GM21825 (cell line): ENCODE measurements around the gene RAP1GDS1.
A peak's percentile ranks its signal among the peaks of the same experiment; 100 is the strongest.
"Not testable (repeated sequence)": the region's sequence is repeated elsewhere in the genome, so short reads cannot be mapped to it uniquely, and the experiment has no call there.

Experiments used
- ATAC-seq: cut with Tn5 transposase; IDR thresholded peaks from one replicate; pipeline ENCODE4 v1.9.1; 2021; ENCODE audit warnings: mild to moderate bottlenecking, moderate library complexity; ENCODE audit not compliant: unreplicated experiment

Gene RAP1GDS1

GRCh38 chr4:98345838-98346237, 84.7 kb downstream of the RAP1GDS1 start:
- ATAC-seq, result no peak

- ATAC-seq, result no peak
Measured at GRCh38 chr4:98352396-98352795, 91.2 kb downstream of the RAP1GDS1 start.

- peak; percentile 58 for ATAC-seq
Measured at GRCh38 chr4:98352940-98353339, 91.8 kb downstream of the RAP1GDS1 start.

DNA sequence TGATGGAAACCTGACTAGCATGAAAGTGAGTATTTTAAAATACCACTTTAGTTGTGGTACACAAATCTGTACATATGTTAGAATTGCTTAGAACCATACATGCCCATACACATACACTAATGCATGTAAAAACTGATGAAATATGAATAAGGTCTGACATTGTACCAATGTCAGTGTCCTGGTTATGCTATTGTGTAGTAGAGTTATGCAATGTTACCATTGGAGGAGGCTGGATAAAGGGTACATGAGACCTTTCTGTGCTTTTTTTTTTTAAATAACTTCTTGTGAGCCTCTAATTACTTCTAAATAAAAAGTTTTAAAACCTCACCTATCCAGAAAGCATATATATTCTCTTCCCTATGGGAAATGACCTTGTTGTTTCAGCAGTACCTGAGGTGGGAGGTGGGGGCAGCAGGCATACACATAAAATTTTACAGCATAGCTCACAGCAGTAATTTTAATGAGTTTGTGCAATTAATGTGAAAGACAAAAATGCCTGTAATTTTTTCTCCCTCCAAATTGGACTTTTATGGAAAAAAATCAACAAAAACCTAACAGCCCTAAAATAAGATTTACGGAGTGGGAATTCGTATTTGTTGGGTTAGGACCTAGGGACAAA, 97.6 kb downstream of the RAP1GDS1 start:
- no peak for ATAC-seq

DNA sequence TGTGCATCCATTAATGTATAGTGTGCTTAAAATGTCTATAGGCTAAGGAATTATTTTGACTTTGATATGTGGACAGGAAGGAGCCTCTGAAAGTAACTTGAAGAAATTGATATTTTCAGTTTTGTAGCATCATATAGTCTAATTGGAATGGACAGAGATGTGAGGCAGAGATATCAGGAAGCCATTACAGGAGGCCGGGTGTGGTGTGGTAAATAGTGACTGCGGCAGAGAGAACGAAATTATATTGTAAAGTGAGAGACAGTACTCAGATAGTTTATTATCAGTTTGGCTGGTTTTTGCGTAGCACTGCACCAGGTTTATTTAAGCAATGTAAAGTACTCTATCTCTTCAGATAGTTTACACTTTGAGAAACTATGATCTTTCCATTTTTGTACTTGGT, 98.5 kb downstream of the RAP1GDS1 start:
- no peak for ATAC-seq

- ATAC-seq, result no peak
Measured at GRCh38 chr4:98363431-98363830, 102.2 kb downstream of the RAP1GDS1 start.

GRCh38 chr4:98366275-98366674, 105.1 kb downstream of the RAP1GDS1 start:
- ATAC-seq, result not testable (repeated sequence)

- ATAC-seq, result not testable (repeated sequence)
Measured at GRCh38 chr4:98368000-98368399, 106.8 kb downstream of the RAP1GDS1 start.

DNA sequence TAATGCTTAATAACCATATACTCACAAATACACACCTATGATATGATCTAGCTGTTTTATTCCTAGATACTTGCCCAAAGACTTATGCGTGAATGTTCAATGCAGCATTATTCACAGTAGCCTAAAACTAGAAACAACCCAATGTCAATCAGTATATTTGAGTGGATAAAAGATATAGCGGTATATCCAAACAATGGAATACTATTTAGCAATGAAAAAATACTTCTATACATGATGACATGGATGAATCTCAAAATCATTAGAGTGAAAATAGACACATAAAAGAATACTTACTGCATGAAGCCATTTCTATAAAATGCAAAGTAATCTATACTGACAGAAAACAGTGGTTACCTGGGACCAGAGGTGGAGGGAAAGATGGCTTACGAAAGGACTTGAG, 108.1 kb downstream of the RAP1GDS1 start:
- no peak for ATAC-seq

DNA sequence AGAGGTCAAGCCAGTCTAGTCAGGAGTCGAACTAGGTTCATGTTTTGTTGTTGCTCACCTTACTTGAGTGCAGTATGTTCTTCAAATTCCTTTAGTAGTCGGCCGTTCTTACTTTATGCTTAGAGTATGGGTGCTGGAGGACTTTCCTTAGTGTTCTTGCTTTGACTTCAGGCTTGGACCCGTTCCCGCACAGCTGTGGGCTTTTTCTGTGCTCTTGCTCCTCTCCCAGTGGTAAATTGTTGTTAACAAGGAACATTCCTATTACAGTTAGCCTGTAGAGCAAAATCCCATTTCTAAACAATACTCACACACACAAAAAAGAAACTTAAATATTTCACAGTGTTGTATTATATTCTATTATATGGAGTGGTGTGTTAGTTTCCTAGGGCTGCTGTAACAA, 113.5 kb downstream of the RAP1GDS1 start:
- no peak for ATAC-seq

- no peak for ATAC-seq
Measured at GRCh38 chr4:98377559-98377958, 116.4 kb downstream of the RAP1GDS1 start.

GRCh38 chr4:98381306-98381705, 120.1 kb downstream of the RAP1GDS1 start:
- no peak for ATAC-seq

- peak; percentile 86 for ATAC-seq
Measured at GRCh38 chr4:98383431-98384106, 122.4 kb downstream of the RAP1GDS1 start.

DNA sequence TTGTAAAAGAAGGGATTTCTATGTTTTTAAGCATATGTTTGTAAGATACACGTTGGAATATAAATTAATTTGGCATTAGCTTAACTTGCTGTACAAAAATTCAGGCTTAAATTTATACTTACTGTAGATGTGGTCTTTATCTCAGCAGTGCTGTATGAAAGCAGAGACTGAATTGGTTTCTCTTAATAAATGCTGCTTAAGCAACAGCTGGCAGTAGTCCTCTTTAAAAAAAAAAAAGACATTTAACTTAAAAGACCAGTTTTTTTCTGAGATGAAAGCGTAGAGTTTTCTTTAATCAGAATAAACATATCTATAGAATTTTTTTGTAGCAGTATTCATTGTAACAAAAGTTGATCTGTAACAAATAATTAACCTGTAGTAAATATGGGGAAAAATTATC, 124.6 kb downstream of the RAP1GDS1 start:
- no peak for ATAC-seq

GRCh38 chr4:98387345-98388026, 126.3 kb downstream of the RAP1GDS1 start:
- ATAC-seq, result no peak

DNA sequence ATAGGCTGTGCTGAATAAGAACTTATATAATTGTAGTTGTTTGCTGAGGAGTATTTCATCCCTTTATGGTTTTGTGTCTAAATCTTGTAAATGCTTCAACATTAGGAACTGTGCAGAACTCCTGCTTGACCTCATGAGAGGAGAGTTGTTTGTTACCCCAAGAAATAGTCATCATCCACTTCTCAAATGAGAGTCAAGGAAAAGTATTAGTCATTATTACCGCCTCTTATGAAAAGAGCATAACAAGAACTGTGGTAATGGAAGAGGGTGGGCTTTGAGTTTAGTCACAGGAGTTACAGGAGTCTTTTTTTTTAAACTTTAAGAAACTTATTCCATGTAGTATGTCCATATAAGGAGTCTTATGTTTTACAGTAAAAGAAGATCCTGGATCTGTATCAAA, 132.9 kb downstream of the RAP1GDS1 start:
- ATAC-seq, result no peak

DNA sequence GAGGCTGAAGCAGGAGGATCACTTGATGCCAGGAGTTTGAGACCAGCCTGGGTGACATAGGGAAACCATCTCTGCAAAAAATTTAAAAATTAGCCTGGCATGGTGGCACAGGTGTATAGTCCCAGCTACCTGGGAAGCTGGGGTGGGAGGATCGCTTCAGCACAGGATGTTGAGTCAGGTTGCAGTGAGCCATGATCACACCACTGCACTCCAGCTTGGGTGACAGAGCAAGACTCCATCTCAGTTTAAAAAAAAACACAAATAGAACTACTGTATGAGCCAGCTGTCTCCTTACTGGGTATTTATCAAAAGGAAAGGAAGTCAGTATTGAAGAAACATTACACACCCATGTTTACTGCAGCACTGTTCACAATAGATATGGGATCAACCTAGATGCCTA, 138.7 kb downstream of the RAP1GDS1 start:
- ATAC-seq, result no peak

DNA sequence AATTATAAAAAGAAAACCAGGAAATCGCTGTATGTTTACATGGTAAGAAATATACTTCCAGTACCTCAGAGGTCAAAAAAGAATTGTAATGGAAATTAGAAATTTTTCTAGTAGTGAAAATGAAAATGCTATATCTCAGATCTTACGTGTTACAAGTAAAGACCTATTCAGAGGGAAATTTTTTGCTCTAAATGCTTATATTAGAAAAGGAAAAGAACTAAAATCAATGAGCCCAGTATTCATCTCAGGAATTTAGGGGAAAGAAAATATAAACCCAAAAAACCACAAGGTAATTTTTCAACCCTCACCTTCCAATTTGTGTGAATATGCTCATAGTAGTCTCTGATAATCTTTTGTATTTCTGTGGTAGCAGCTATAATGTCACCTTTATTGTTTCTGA, 145.6 kb downstream of the RAP1GDS1 start:
- ATAC-seq, result no peak

- no peak for ATAC-seq
Measured at GRCh38 chr4:98411731-98412130, 150.5 kb downstream of the RAP1GDS1 start.

- no peak for ATAC-seq
Measured at GRCh38 chr4:98416844-98417243, 155.7 kb downstream of the RAP1GDS1 start.

DNA sequence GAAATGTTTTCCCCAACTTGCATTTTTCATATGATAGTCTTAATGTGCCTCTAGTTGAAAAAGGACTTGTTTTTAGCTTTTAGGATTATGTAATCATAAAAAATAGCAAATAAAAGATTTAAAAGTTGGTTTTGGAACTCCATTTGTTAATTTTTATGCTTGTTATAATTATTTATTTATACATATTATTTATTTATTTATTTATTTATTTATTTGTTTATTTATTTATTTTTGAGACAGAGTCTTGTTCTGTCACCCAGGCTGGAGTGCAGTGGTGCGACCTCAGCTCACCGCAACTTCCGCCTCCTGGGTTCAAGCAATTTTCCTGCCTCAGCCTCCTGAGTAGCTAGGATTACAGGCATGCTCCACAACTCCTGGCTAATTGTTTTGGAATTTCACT, 159.0 kb downstream of the RAP1GDS1 start:
- ATAC-seq, result not testable (repeated sequence)

- ATAC-seq, result no peak
Measured at GRCh38 chr4:98421111-98421510, 159.9 kb downstream of the RAP1GDS1 start.
